ENCODE data around the gene ERFL. TPM values are rescaled to one million over a fixed set of nuclear protein-coding genes. Genes with fewer than 3 reads are reported as not detected.
"Not testable (repeated sequence)": the region's sequence is repeated elsewhere in the genome, so short reads cannot be mapped to it uniquely, and the experiment has no call there.

Gene ERFL
- total and polyA plus RNA-seq, 10 donors = 0.46 to 3.0 (median 2.1) TPM

DNA sequence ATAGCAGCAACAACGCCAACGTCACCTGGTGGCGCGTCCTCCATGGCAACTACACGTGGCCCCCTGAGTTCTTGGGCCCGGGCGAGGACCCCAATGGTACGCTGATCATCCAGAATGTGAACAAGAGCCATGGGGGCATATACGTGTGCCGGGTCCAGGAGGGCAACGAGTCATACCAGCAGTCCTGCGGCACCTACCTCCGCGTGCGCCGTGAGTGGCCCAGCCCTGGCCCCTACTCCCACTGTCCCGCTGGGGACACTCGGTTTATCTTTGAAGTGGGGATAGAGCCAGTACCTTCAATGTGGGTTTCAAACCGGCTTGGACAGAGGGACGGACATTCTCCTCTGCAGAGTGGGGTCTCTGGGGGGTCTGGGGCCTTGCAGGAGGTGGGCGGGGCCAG is 49.2 kb downstream of the ERFL start:
- Histone ChIP-seq H3K4me1 (peaks cover 21 to 95% (median 82%) of the 10 kb centered on the region in 6 donors), H3K27ac (peak overlapping the region in 4 of 8 donors; percentile 88 to 99 (median 96)), H3K36me3 (peaks cover 0 to 33% (median 3%) of the 10 kb centered on the region in 6 donors), H3K9me3 (no peaks in the 10 kb centered on the region), H3K27me3 (replicated peaks in 1 of 7) (no peaks in the 10 kb centered on the region), H3K4me3 (peak overlapping the region in 7 of 8 donors; percentile 51 to 81 (median 57))
- DNase-seq = no peak
- TF ChIP-seq, protein P1, sequence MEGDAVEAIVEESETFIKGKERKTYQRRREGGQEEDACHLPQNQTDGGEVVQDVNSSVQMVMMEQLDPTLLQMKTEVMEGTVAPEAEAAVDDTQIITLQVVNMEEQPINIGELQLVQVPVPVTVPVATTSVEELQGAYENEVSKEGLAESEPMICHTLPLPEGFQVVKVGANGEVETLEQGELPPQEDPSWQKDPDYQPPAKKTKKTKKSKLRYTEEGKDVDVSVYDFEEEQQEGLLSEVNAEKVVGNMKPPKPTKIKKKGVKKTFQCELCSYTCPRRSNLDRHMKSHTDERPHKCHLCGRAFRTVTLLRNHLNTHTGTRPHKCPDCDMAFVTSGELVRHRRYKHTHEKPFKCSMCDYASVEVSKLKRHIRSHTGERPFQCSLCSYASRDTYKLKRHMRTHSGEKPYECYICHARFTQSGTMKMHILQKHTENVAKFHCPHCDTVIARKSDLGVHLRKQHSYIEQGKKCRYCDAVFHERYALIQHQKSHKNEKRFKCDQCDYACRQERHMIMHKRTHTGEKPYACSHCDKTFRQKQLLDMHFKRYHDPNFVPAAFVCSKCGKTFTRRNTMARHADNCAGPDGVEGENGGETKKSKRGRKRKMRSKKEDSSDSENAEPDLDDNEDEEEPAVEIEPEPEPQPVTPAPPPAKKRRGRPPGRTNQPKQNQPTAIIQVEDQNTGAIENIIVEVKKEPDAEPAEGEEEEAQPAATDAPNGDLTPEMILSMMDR (IDR thresholded peaks at IDR 0.05 in 8 of 11, conservative IDR thresholded peaks at IDR 0.05 in 3 of 11) = no peak
- TF ChIP-seq POLR2A (IDR thresholded peaks at IDR 0.05) = no peak
- no peak for TF ChIP-seq POLR2AphosphoS5 (IDR thresholded peaks at IDR 0.05)
- 85 to 93% (median 90%) methylated on average over 14 to 21 of the region's 21 CpGs for WGBS, 5 donors
- intact Hi-C loops (cut with DNase I; ENCODE audit: low total_unique reads) = no loop called here

DNA sequence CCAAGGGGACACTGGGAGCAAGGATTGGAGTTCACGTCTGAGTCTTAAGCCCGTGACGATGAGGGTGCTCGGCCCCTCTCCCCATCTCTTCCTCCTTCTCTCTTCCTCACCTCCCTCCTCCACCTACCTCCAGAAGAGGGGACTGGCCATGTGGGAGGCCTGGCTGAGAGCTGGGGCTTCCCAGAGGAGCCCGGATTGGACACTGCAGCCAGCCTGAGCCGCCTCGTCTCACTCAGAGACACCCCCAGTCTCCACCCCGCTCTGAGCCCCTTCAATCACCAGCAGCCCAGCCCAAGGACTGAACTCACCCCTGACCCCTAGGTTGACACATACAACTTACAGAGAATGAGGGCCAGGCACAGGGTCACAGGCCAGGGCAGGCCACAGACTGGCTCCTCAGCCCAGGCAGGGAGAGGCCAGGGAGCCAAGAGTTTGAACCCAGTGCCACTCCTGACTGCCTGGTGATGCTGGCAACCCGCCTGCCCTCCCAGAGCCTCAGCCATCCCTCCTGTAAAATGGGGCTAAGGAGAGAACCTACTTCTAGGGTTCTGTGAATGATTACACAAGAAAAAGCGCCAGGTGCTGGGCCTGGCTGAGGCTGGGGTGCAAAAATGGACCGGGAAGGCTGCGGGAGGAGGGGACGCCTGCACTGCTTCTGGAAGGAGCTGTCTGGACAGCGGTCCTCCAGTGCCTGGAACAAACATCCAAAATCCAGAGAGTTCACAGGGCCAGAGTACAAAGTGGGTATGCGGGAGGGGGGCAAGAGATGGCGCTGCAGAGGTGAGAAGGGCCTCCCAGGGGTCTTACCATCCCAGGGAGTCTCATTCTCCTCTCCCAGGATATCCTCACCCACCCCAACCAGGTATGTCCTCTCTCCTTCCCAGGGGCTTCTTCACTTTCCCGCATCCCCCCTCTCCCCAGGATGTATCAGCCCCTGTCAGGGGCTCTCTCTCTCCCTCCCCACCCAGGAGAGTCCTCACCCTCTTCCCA is 50.0 kb downstream of the ERFL start:
- 60 to 66% (median 62%) methylated on average over 17 of the region's 17 CpGs for WGBS, 5 donors
- DNase-seq = no peak
- Histone ChIP-seq H3K4me3 (peak overlapping the region; percentile 38 to 81 (median 56)), H3K27me3 (replicated peaks in 1 of 7) (no peaks in the 10 kb centered on the region), H3K9me3 (no peaks in the 10 kb centered on the region), H3K36me3 (peaks cover 0 to 33% (median 3%) of the 10 kb centered on the region in 6 donors), H3K4me1 (peaks cover 29 to 97% (median 91%) of the 10 kb centered on the region in 6 donors), H3K27ac (peak overlapping the region; percentile 75 to 99 (median 88))
- TF ChIP-seq, protein P1 (IDR thresholded peaks at IDR 0.05 in 8 of 11, conservative IDR thresholded peaks at IDR 0.05 in 3 of 11) = no peak
- TF ChIP-seq POLR2AphosphoS5 (IDR thresholded peaks at IDR 0.05) (no peak), POLR2A (IDR thresholded peaks at IDR 0.05) (no peak)
- intact Hi-C loops (cut with DNase I; ENCODE audit: low total_unique reads) = no loop called here

DNA sequence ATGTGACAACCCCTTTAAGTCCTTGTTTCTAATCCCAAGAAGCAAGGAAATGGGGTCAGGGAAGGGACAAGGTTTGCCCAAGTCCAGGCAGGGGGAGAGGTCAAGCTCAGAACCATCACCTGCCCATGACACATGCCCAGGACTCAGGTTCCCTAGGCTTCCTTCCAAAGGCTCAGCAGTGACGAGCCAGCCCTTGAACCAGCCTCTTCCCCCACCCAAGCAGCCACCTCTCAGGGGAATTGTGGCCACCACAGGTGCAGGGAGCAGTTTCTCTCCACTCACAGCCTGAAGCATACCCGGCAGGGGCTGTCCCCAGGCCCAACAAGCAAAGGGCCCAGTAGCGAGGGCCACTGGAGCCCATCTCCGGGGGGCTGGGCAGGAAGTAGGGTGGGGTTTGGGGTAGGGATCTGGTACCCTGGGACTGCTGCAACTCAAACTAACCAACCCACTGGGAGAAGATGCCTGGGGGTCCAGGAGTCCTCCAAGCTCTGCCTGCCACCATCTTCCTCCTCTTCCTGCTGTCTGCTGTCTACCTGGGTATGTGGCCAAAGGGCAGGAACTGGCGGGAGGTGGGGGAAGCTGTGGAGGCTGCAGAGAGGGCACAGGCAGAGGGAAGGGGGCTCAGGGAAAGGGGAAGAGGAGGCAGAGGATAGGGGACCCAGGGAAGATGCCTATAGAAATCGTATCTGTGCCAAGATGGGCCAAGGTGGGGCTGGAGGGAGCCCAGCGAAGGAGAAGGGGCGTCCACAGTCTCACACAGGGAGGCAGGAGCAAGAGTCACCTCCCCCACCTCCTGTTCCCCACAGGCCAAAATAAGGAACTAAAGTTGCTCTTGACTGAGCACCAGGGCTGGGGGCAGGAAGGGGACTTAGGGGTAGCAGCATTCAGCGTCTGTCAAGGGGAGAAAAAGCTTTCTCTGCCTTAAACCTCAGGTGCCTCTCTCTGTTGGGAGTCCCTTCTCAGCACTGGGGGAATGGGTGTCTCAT is 51.1 kb downstream of the ERFL start, which contains the start of gene CD79A:
Gene CD79A (plus strand): TSS at position 433 of the 986 bp plus-strand sequence. CDS start 26 bp downstream, at position 459.
- peak within 1 kb of the TSS; percentile 75 to 99 (median 88) for H3K27ac ChIP-seq
- TF ChIP-seq POLR2A (IDR thresholded peaks at IDR 0.05) = peak in 1 of 3 donors; percentile 26
- TF ChIP-seq, protein P1 (IDR thresholded peaks at IDR 0.05 in 8 of 11, conservative IDR thresholded peaks at IDR 0.05 in 3 of 11) = peak in 1 of 11 experiments; percentile 4
- peak; percentile 85 to 88 (median 85) for TF ChIP-seq POLR2AphosphoS5 (IDR thresholded peaks at IDR 0.05)
- peaks cover 38 to 100% (median 96%) of the 10 kb centered on the region in 6 donors for H3K4me1 ChIP-seq
- H3K27me3 ChIP-seq (replicated peaks in 1 of 7) = no peaks in the 10 kb centered on the region
- WGBS, 5 donors = 27 to 47% (median 31%) methylated on average over 9 of the region's 9 CpGs
- peak; percentile 96 for DNase-seq
- intact Hi-C loops (cut with DNase I; ENCODE audit: low total_unique reads) = no loop called here
- H3K4me3 ChIP-seq = peak within 1 kb of the TSS; percentile 38 to 81 (median 56)
- no peaks in the 10 kb centered on the region for H3K9me3 ChIP-seq
- H3K36me3 ChIP-seq = peaks cover 0 to 42% (median 5%) of the 10 kb centered on the region in 6 donors

DNA sequence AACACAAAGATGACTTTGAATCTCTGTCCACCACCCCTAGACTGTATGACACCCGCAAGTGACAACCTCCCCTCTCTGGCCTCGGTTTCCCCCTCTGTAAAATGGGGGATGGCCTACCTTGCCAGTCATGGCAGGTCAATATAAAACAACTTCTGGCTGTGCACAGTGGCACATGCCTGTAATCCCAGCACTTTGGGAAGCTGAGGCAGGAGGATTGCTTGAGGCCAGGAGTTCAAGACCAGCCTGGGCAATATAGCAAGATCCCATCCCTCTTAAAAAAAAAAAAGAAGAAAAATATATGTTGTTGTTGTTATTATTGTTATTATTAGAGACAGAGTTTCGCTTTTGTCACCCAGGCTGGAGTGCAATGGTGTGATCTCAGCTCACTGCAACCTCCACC is 52.3 kb downstream of the ERFL start:
- intact Hi-C loops (cut with DNase I; ENCODE audit: low total_unique reads); H3K9me3 ChIP-seq; DNase-seq; H3K27me3 ChIP-seq (replicated peaks in 1 of 7): not testable (repeated sequence)
- Histone ChIP-seq H3K4me1 (peaks cover 45 to 100% (median 96%) of the 10 kb centered on the region in 6 donors), H3K4me3 (peak overlapping the region in 1 of 8 donors; percentile 81), H3K27ac (peak overlapping the region; percentile 75 to 99 (median 88)), H3K36me3 (peaks cover 0 to 50% (median 15%) of the 10 kb centered on the region in 6 donors)
- 62 to 72% (median 65%) methylated on average over 3 of the region's 3 CpGs for WGBS, 5 donors
